SJCRH30 (cell line): ENCODE results near the gene MBD3. TPM values are rescaled to one million over a fixed set of nuclear protein-coding genes. Genes with fewer than 3 reads are reported as not detected.
"Not testable (repeated sequence)": the region's sequence is repeated elsewhere in the genome, so short reads cannot be mapped to it uniquely, and the experiment has no call there.

Experiments
- DNase-seq, 2 experiments: peaks; one replicate each; pipeline ENCODE4 v3.0.0-alpha.2; 2015 to 2020
- H3K27ac ChIP-seq: fragments of 250-450 bp; sonication (Bioruptor Pico); 2 replicates; pipeline ENCODE4 v1.5.1; 2020; ENCODE audit warnings: mild to moderate bottlenecking, moderate library complexity
- H3K27me3 ChIP-seq: fragments of 250-450 bp; sonication (Bioruptor Pico); 2 replicates; pipeline ENCODE4 v1.5.1; 2020; ENCODE audit warnings: mild to moderate bottlenecking, moderate library complexity
- H3K36me3 ChIP-seq: fragments of 250-450 bp; sonication (Bioruptor Pico); 2 replicates; pipeline ENCODE4 v1.5.1; 2020; ENCODE audit warnings: mild to moderate bottlenecking, moderate library complexity
- H3K4me1 ChIP-seq: fragments of 250-450 bp; sonication (Bioruptor Pico); 2 replicates; pipeline ENCODE4 v1.5.1; 2020; ENCODE audit warnings: mild to moderate bottlenecking, moderate library complexity
- H3K4me3 ChIP-seq: fragments of 250-450 bp; sonication (Bioruptor Pico); 2 replicates; pipeline ENCODE4 v1.5.1; 2020; ENCODE audit warnings: mild to moderate bottlenecking, moderate library complexity
- H3K9me3 ChIP-seq: fragments of 250-450 bp; sonication (Bioruptor Pico); replicated peaks from 2 replicates; pipeline ENCODE4 v1.5.1; 2020; ENCODE audit warnings: mild to moderate bottlenecking, moderate library complexity
- total RNA-seq: library from RNA; depleted of rRNA; stranded (reverse); fragments of >200 nt; shearing (Covaris generic); gene quantifications from 2 replicates; pipeline ENCODE4 v1.2.3, GENCODE V29; 2014

The MBD3 gene
- total RNA-seq, 1 experiment from 2014 or later = 99.8 TPM

DNA sequence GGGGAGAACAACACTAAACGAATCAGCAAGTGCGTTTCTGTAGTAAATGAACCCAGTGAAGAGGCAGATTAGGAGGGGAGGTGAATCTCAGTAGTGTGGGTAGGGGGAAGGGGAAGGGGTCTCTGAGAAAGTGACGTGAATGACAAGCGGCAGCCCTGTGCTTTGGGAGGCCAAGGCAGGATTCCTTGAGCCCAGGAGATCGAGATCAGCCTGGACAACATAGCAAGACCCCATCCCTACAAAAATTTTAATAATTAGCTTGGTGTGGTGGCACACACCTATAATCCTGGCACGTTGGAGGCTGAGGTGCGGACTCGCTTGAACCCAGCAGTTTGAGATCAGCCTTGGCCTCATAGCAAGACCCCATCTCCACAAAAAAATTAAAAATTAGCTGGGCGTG lies 60.7 kb downstream of the MBD3 start:
- Histone ChIP-seq H3K4me1 (no peaks in the 10 kb centered on the region; the same call in 1 of the 2 replicates), H3K9me3 (no peaks in the 10 kb centered on the region), H3K27me3 (no peaks in the 10 kb centered on the region), H3K27ac (no peak overlapping the region), H3K36me3 (no peaks in the 10 kb centered on the region), H3K4me3 (no peak overlapping the region)
- DNase-seq = no peak

DNA sequence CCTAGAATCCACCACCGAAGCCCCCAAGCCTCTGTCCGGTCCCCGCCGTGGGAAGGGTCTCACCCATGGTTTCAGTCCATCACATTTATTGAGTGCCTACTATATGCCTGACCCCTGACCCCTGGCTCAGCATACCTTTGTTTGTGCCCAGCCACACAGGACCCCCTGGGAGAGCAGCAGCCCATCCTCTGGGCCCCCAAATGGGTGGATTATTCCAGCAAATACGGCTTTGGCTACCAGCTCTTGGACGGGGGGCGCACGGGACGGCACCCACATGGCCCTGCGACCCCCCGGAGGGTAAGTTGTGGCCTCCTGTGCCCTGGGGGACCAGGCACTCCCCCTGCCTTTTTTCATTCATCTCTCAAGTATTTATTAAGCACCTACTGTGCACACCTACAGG lies 61.1 kb downstream of the MBD3 start:
- H3K9me3 ChIP-seq = no peaks in the 10 kb centered on the region
- H3K36me3 ChIP-seq = no peaks in the 10 kb centered on the region
- no peak overlapping the region for H3K27ac ChIP-seq
- no peaks in the 10 kb centered on the region; the same call in 1 of the 2 replicates for H3K4me1 ChIP-seq
- no peaks in the 10 kb centered on the region for H3K27me3 ChIP-seq
- no peak for DNase-seq
- no peak overlapping the region for H3K4me3 ChIP-seq

DNA sequence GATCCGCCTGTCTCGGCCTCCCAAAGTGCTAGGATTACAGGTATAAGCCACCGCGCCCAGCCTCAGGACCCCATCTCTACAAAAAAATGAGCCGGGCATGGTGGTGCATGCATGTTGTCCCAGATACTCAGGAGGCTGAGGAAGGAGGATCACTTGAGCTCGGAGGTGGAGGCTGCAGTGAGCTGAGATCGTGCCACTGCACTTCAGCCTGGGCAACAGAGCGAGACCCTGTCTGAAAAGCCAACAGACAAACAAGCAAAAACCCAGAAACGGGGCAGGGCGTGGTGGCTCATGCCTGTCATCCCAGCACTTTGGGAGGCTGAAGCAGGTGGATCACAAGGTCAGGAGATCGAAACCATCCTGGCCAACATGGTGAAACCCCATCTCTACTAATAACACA lies 61.8 kb downstream of the MBD3 start:
- not testable (repeated sequence) for H3K36me3 ChIP-seq, DNase-seq, H3K27me3 ChIP-seq, H3K4me3 ChIP-seq, H3K4me1 ChIP-seq, H3K9me3 ChIP-seq, H3K27ac ChIP-seq

DNA sequence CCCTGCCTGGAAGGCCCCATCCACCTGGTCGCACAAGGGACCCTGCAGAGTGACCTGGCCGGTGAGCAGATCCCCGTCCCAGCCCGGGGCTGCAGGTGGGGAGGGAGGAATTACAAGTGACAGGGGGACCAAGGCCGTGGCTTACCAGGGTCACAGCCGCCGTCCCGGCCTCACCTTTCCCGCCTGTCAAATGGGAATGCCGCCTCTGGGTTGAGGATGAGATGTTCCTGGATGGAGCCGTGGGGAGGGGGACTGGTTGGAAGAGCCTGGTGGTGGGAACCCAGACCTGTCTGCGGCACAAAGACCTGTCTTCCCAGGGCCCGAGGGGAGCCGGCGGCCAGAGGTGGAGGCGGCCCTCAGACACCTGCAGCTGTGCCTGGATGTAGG lies 63.2 kb downstream of the MBD3 start:
- Histone ChIP-seq H3K27me3 (no peaks in the 10 kb centered on the region), H3K36me3 (no peaks in the 10 kb centered on the region), H3K4me3 (no peak overlapping the region), H3K9me3 (no peaks in the 10 kb centered on the region), H3K4me1 (no peaks in the 10 kb centered on the region; the same call in 1 of the 2 replicates), H3K27ac (no peak overlapping the region)
- no peak for DNase-seq

DNA sequence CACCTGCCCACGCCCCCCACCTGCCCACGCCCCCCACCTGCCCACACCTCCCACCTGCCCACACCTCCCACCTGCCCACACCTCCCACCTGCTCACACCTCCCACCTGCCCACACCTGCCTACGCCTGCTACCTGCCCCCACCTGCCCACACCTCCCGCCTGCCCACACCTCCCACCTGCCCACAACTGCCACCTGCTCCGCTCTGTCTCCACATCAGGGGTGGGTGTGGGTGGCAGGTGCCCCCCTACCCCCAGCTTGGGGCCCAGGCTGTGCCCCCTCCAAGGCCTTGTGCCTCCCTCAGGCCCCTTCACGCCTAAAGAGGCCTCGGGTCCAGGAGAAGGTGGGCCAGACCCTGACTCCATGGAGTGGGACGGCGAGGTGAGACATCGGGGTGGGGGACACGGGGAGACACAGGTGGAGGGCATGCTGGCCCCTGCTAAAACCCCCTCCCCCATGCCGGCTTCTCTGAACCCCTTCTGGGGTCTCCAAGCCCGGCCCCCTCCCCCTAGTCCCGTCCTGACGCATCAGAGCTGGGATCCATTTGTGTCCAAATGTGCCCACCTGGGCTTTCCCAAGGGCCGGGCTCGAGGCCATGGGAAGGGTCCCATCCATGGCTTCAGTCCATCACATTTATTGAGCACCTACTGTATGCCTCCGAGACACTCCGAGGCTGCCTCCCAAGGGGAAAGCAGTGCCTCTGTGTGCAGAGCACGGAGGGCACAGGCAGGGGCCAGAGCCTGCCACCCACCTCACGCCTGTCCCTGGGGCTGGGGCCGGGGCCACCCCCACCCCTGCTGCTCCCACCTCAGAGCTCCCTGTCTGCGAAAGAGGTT lies 63.9 kb downstream of the MBD3 start:
- no peaks in the 10 kb centered on the region for H3K9me3 ChIP-seq
- no peak overlapping the region for H3K27ac ChIP-seq
- H3K27me3 ChIP-seq = no peaks in the 10 kb centered on the region
- H3K4me3 ChIP-seq = no peak overlapping the region
- no peaks in the 10 kb centered on the region; the same call in 1 of the 2 replicates for H3K4me1 ChIP-seq
- no peaks in the 10 kb centered on the region for H3K36me3 ChIP-seq
- no peak for DNase-seq

DNA sequence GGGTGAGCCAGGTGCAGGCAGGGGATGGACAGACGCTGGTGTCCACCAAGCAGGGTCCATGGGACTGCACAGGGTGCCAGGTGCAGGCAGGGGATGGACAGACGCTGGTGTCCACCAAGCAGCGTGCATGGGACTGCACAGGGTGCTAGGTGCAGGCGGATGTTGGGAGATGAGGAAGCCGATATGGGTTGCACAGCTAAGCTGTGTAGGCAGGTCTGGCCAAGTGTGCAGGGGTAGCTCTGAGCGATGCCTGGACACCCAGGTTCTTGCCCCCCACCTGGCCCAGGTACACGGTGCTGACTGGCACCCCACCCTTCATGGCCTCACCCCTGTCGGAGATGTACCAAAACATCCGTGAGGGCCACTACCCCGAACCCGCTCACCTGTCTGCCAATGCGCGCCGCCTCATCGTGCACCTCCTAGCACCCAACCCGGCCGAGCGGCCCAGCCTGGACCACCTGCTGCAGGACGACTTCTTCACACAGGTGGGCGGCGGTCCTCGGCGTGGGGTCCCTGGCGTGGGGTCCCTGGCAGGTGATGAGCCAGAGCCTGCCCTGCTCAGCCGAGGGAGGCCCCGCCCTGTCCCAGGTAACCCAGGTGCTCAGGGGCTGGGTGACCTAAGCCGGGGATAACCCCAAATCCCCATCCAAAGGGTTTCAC lies 64.9 kb downstream of the MBD3 start:
- H3K27me3 ChIP-seq = no peaks in the 10 kb centered on the region
- no peaks in the 10 kb centered on the region for H3K36me3 ChIP-seq
- H3K4me3 ChIP-seq = no peak overlapping the region
- no peak for DNase-seq
- H3K27ac ChIP-seq = no peak overlapping the region
- no peaks in the 10 kb centered on the region; the same call in 1 of the 2 replicates for H3K4me1 ChIP-seq
- H3K9me3 ChIP-seq = no peaks in the 10 kb centered on the region

DNA sequence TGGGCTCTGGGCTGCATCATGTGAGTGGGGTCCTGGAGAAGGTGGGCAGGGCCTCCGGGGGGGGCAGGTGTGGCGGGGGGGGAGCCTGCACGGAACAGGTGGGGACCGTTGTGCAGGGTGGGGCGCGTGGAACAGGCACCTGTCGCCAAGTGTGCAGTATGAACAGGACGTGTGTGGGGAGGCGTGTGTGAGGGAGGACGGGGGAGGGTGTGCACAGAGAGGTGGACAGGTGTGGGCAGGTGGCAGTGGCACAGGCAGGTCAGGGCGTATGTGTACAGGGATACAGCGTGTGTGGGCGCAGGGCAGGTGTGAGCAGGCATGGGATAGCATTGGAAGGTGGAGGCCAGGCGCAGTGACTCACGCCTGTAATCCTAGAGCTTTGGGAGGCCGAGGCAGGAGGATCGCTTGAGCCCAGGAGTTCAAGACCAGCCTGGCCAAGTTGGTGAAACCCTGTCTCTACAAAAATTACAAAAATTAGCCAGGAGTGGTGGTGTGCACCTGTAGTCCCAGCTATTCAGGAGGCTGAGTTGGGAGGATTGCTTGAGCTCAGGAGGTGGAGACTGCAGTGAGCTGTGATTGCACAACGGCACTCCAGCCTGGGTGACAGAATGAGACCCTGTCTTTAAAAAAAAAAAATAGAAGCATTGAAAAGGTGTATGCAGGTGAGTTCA lies 65.6 kb downstream of the MBD3 start:
- Histone ChIP-seq H3K9me3 (no peaks in the 10 kb centered on the region), H3K27ac (no peak overlapping the region), H3K4me3 (no peak overlapping the region), H3K4me1 (no peaks in the 10 kb centered on the region; the same call in 1 of the 2 replicates), H3K27me3 (no peaks in the 10 kb centered on the region; the same call in 1 of the 2 replicates), H3K36me3 (no peaks in the 10 kb centered on the region)
- no peak for DNase-seq

DNA sequence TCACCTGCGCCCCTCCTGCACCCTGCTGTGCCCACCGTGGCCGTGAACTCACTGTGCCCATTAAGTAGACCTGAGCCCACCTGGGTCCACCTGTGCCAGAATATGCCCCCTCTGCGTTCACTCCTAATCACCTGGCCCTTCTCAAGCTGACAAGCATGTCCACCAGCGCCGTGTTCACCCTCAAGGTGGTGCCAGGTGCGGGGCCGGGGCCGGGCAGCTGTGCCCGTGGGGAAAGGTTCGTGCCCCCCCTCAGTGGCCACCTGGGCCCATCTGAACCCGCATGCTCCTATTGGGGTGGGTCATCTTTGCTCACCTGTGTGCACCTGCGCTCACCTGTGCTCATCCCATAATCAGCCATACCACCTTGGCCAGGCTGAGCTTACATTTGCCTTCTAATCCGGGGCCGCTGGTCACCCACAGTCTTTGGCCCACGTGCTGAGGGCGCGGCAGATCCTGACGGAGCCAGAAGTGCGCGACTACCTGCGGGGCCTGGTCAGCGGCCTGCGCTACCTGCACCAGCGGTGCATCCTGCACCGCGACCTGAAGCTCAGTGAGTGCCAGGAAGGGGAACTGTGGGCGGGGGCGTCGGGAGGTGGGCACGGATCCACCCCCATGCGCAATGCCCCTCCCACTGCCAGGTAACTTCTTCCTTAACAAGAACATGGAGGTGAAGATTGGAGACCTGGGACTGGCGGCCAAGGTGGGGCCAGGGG lies 66.4 kb downstream of the MBD3 start:
- no peaks in the 10 kb centered on the region for H3K36me3 ChIP-seq
- H3K27me3 ChIP-seq = no peaks in the 10 kb centered on the region; the same call in 1 of the 2 replicates
- H3K9me3 ChIP-seq = no peaks in the 10 kb centered on the region
- H3K4me3 ChIP-seq = no peak overlapping the region
- H3K4me1 ChIP-seq = no peaks in the 10 kb centered on the region; the same call in 1 of the 2 replicates
- H3K27ac ChIP-seq = no peak overlapping the region
- DNase-seq = no peak

DNA sequence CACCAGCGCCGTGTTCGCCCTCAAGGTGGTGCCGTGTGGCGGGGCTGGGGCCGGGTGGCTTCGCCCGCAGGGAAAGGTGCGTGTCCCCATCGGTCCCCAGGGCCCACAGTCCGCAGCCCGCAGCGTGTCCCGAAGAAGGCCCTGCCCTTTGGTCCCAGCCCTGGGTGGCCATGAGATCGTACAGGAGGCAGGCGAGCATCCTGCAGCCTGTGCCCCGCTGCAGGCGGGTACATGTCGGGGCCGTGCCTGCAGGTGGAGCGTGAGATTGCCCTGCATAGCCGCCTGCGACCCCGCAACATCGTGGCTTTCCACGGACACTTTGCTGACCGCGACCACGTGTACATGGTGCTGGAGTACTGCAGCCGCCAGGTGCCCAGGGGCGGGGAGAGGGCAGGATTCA lies 67.3 kb downstream of the MBD3 start:
- Histone ChIP-seq H3K27ac (no peak overlapping the region), H3K4me3 (no peak overlapping the region), H3K27me3 (no peaks in the 10 kb centered on the region; the same call in 1 of the 2 replicates), H3K9me3 (no peaks in the 10 kb centered on the region), H3K36me3 (no peaks in the 10 kb centered on the region), H3K4me1 (no peaks in the 10 kb centered on the region)
- DNase-seq = no peak

DNA sequence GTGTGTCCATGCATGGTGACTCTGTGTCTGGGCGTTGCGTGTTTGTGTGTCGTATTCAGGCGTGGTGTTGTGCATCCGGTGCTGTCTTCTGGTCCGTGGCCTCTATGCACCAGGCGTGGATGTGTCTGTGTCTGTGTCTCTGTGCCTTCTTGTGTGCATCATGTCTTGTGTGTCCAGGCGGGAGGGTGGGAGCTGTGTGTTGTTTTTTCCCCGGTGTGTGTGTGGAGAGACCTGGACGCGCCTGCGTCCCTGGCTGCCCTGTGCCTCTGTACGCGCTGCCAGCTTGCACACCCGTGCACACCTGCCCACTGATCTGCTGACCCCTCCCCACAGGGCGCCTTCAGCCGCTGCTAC lies 67.7 kb downstream of the MBD3 start:
- H3K9me3 ChIP-seq = no peaks in the 10 kb centered on the region
- no peak overlapping the region for H3K27ac ChIP-seq
- H3K4me1 ChIP-seq = no peaks in the 10 kb centered on the region
- H3K27me3 ChIP-seq = no peaks in the 10 kb centered on the region; the same call in 1 of the 2 replicates
- DNase-seq = no peak
- H3K36me3 ChIP-seq = no peaks in the 10 kb centered on the region
- H3K4me3 ChIP-seq = no peak overlapping the region

DNA sequence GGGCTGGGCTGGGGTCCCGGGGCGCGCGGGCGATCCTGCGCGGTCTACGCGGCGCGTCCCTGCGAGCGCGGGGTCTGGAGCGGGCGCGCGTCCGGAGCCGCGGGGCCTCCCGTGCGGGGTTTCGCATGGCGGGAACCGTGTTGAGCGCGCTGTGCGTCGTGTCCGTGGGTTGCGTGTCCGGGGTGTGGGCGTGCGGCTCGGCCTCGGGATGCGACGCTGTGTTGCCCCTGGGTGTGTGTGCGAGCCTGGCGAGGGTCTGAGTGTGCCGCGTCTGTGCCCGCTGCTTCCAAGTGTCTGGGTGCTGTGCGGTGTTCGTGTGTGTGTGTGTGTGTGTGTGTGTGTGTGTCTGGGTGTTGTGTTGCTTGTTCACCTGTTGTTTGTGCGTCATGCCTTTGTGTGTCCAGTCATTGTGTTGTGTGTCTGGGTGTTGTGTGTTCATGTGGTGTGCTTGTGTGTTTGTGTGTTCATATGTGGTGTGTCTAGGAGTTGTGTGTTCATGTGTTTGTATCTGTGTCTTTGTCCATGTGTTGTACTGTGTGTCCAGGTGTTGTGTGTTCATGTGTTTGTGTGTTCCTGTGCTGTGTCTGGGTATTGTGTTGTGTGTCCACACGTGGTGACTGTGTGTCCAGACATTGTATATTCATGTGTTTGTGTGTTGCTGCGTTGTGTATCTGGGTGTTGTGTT lies 68.2 kb downstream of the MBD3 start:
- Histone ChIP-seq H3K4me1 (no peaks in the 10 kb centered on the region), H3K36me3 (no peaks in the 10 kb centered on the region), H3K27ac (no peak overlapping the region), H3K9me3 (no peaks in the 10 kb centered on the region), H3K4me3 (no peak overlapping the region), H3K27me3 (no peaks in the 10 kb centered on the region; the same call in 1 of the 2 replicates)
- no peak for DNase-seq
